ENCODE results near the gene ILDR2.
A peak's percentile ranks its signal among the peaks of the same experiment; 100 is the strongest.

The ILDR2 gene

GRCh38 chr1:166974647-166975345 is 544 bp downstream of the ILDR2 start (continued):
- TF ChIP-seq, protein P1, sequence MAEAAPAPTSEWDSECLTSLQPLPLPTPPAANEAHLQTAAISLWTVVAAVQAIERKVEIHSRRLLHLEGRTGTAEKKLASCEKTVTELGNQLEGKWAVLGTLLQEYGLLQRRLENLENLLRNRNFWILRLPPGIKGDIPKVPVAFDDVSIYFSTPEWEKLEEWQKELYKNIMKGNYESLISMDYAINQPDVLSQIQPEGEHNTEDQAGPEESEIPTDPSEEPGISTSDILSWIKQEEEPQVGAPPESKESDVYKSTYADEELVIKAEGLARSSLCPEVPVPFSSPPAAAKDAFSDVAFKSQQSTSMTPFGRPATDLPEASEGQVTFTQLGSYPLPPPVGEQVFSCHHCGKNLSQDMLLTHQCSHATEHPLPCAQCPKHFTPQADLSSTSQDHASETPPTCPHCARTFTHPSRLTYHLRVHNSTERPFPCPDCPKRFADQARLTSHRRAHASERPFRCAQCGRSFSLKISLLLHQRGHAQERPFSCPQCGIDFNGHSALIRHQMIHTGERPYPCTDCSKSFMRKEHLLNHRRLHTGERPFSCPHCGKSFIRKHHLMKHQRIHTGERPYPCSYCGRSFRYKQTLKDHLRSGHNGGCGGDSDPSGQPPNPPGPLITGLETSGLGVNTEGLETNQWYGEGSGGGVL (tag by site-specific recombination; IDR thresholded peaks at IDR 0.05) = peak; percentile 86
- TF ChIP-seq ZXDB (tag by site-specific recombination; IDR thresholded peaks at IDR 0.05) = no peak
- 0 out of 2 replicates have a peak, but pooled peaks have one; percentile 17 for TF ChIP-seq ZNF76 (tag by site-specific recombination; IDR thresholded peaks at IDR 0.05; ENCODE audit: borderline replicate concordance, low read depth)
- TF ChIP-seq ZFP37 (tag by site-specific recombination; IDR thresholded peaks at IDR 0.05) = peak; percentile 66; the same call in 1 of the 2 replicates
- no peak for TF ChIP-seq ZNF610 (tag by site-specific recombination; IDR thresholded peaks at IDR 0.05; ENCODE audit: borderline replicate concordance)
- no peak for TF ChIP-seq ZNF221 (tag by site-specific recombination; IDR thresholded peaks at IDR 0.05; ENCODE audit: borderline replicate concordance)
- no peak for TF ChIP-seq ZNF311 (tag by site-specific recombination; IDR thresholded peaks at IDR 0.05; ENCODE audit: borderline replicate concordance)
- peak; percentile 53 for TF ChIP-seq ZNF366 (tag by site-specific recombination; conservative IDR thresholded peaks at IDR 0.05)
- no peak for TF ChIP-seq MEIS1 (CRISPR knock-in tag; IDR thresholded peaks at IDR 0.05; ENCODE audit: borderline replicate concordance)
- TF ChIP-seq ZNF658 (tag by site-specific recombination; IDR thresholded peaks at IDR 0.05) = no peak
- peak; percentile 39; the same call in 1 of the 2 replicates for TF ChIP-seq ZEB2 (tag by site-specific recombination; IDR thresholded peaks at IDR 0.05)
- peak; percentile 91 for TF ChIP-seq ZFHX2 (tag by site-specific recombination; conservative IDR thresholded peaks at IDR 0.05)
- peak; percentile 72; the same call in 1 of the 2 replicates for TF ChIP-seq PRDM1 (tag by site-specific recombination; IDR thresholded peaks at IDR 0.05)
- no peak for TF ChIP-seq RBAK (tag by site-specific recombination; IDR thresholded peaks at IDR 0.05)
- no peak for TF ChIP-seq ZBTB48 (tag by site-specific recombination; IDR thresholded peaks at IDR 0.05)
- no peak for TF ChIP-seq BCL11B (tag by site-specific recombination; IDR thresholded peaks at IDR 0.05; ENCODE audit: low read depth)
- peak; percentile 33; the same call in 1 of the 2 replicates for TF ChIP-seq PRDM10 (tag by site-specific recombination; IDR thresholded peaks at IDR 0.05)
- no peak for TF ChIP-seq ZNF112 (tag by site-specific recombination; IDR thresholded peaks at IDR 0.05)
- no peak for TF ChIP-seq TCF7L2 (IDR thresholded peaks at IDR 0.05; ENCODE audit: borderline replicate concordance, low read depth, low read length)
- TF ChIP-seq ZNF302 (tag by site-specific recombination; IDR thresholded peaks at IDR 0.05; ENCODE audit: low read depth) = no peak
- peak; percentile 51 for TF ChIP-seq ZBTB17 (tag by site-specific recombination; IDR thresholded peaks at IDR 0.05)
- TF ChIP-seq ZNF280C (tag by site-specific recombination; IDR thresholded peaks at IDR 0.05) = no peak
- no peak for TF ChIP-seq ZNF202 (tag by site-specific recombination; IDR thresholded peaks at IDR 0.05; ENCODE audit: borderline replicate concordance)
- TF ChIP-seq ZNF747 (tag by site-specific recombination; IDR thresholded peaks at IDR 0.05) = no peak
- peak; percentile 86 for TF ChIP-seq ZBTB8A (tag by site-specific recombination; IDR thresholded peaks at IDR 0.05)
- TF ChIP-seq ZNF560 (tag by site-specific recombination; IDR thresholded peaks at IDR 0.05; ENCODE audit: borderline replicate concordance) = no peak
- no peak for TF ChIP-seq ZBTB1 (tag by site-specific recombination; IDR thresholded peaks at IDR 0.05)
- peak; percentile 89 for TF ChIP-seq ZSCAN4 (tag by site-specific recombination; IDR thresholded peaks at IDR 0.05)

All from HEK293 (cell line).